HS-27A (cell line): ENCODE measurements around the gene TBC1D2B.

Experiments
- DNase-seq: peaks from one replicate; pipeline ENCODE4 v3.0.0-alpha.2; 2012; ENCODE audit warnings: low read depth, missing footprints

The TBC1D2B gene

GRCh38 chr15:78097667-78098066, 20.2 kb upstream of the TBC1D2B start:
- DNase-seq: no peak

- no peak for DNase-seq
These were observed 15.9 kb upstream of the TBC1D2B start for GRCh38 chr15:78093242-78094020.

- no peak for DNase-seq
These were observed 14.9 kb upstream of the TBC1D2B start, which contains the start of gene SH2D7 for GRCh38 chr15:78092261-78093041. Gene SH2D7, plus strand, starts transcription at chr15:78092561. Its CDS starts 24 bp downstream, at chr15:78092585.

GRCh38 chr15:78090422-78091063, 13.0 kb upstream of the TBC1D2B start:
- DNase-seq: no peak

- no peak for DNase-seq
These were observed 11.2 kb upstream of the TBC1D2B start for GRCh38 chr15:78088773-78089080.

- no peak for DNase-seq
These were observed 10.7 kb upstream of the TBC1D2B start for GRCh38 chr15:78087951-78088772.

GRCh38 chr15:78085928-78086327, 8.4 kb upstream of the TBC1D2B start:
- no peak for DNase-seq

GRCh38 chr15:78084449-78084750, 6.9 kb upstream of the TBC1D2B start:
- no peak for DNase-seq

- no peak for DNase-seq
These were observed 6.4 kb upstream of the TBC1D2B start for GRCh38 chr15:78083687-78084448.

- DNase-seq: no peak
These were observed 5.7 kb upstream of the TBC1D2B start for GRCh38 chr15:78083186-78083585.

- DNase-seq: no peak
These were observed 5.2 kb upstream of the TBC1D2B start for GRCh38 chr15:78082743-78083110.

- DNase-seq: no peak
These were observed 4.7 kb upstream of the TBC1D2B start for GRCh38 chr15:78082106-78082742.

- no peak for DNase-seq
These were observed 2.6 kb upstream of the TBC1D2B start for GRCh38 chr15:78080088-78080460.

- no peak for DNase-seq
These were observed 2.0 kb upstream of the TBC1D2B start for GRCh38 chr15:78079298-78080087.

- no peak for DNase-seq
These were observed 330 bp upstream of the TBC1D2B start for GRCh38 chr15:78077871-78078210.

GRCh38 chr15:78076231-78077052, 1.1 kb downstream of the TBC1D2B start:
- DNase-seq: no peak

- DNase-seq: peak; percentile 92
These were observed 1.9 kb downstream of the TBC1D2B start for GRCh38 chr15:78075490-78076230.

- DNase-seq: no peak
These were observed 4.3 kb downstream of the TBC1D2B start for GRCh38 chr15:78073046-78073787.
